Activated T-cell treated with anti-CD3 and anti-CD28 coated beads, Interleukin-2, amount 50 U/mL, for 1 hour (primary cell): Measurements from ENCODE around the gene IQSEC3.
"Not testable (repeated sequence)": the region's sequence is repeated elsewhere in the genome, so short reads cannot be mapped to it uniquely, and the experiment has no call there.

ENCODE experiments used
- DNase-seq: peaks from one replicate; pipeline ENCODE4 v3.0.0-alpha.2; 2020

Gene IQSEC3

DNA sequence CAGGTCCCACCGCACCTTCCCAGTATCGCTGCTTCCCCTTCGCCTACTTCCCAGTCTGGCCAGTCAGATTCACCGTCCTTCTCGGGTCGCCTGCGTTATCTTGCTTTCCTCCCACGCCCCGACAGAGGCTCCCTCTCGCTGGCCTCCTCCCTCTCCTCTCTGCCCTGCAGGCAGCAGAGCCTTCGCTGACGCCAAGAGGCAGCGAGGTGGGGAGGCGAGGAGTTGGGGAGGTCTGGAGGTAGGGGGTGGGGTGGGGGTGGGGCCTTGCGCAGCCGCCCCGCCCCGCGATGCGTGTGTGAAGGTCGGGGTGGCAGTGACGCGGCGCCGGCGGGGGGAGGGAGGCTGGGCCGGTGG lies at the start of gene IQSEC3:
Gene IQSEC3, plus strand, starts transcription at position 340 of the 354 bp plus-strand sequence. CDS start 116 bp downstream, outside the sequence.
- not testable (repeated sequence) for DNase-seq

- DNase-seq = not testable (repeated sequence)
Measured at GRCh38 chr12:17370-18340, 48.9 kb upstream of the IQSEC3 start.

GRCh38 chr12:18821-19567 lies 47.6 kb upstream of the IQSEC3 start:
- not testable (repeated sequence) for DNase-seq

DNA sequence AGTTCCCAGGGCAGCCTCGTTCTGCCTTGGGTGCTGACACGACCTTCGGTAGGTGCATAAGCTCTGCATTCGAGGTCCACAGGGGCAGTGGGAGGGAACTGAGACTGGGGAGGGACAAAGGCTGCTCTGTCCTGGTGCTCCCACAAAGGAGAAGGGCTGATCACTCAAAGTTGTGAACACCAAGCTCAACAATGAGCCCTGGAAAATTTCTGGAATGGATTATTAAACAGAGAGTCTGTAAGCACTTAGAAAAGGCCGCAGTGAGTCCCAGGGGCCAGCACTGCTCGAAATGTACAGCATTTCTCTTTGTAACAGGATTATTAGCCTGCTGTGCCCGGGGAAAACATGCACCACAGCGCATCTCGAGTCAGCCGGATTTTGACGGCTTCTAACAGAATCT lies 46.7 kb upstream of the IQSEC3 start:
- not testable (repeated sequence) for DNase-seq

DNA sequence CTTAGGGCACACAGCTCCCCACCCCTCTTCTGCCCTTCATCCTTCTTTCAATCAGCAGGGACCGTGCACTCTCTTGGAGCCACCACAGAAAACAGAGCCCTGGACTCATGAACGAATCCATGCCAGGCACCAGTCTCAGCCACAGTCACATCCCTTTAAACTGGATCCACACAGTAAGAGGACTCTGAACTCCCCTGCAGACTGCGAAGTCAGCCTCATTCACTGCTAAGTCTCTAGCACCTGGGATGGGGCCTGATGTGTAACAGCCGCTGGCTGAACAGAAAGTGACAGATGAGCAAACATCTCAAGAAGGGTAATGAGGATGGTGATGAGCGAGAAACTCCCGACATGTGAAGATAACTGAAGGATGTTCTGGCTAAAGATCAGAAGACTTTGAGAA lies 45.8 kb upstream of the IQSEC3 start:
- DNase-seq = no peak

DNA sequence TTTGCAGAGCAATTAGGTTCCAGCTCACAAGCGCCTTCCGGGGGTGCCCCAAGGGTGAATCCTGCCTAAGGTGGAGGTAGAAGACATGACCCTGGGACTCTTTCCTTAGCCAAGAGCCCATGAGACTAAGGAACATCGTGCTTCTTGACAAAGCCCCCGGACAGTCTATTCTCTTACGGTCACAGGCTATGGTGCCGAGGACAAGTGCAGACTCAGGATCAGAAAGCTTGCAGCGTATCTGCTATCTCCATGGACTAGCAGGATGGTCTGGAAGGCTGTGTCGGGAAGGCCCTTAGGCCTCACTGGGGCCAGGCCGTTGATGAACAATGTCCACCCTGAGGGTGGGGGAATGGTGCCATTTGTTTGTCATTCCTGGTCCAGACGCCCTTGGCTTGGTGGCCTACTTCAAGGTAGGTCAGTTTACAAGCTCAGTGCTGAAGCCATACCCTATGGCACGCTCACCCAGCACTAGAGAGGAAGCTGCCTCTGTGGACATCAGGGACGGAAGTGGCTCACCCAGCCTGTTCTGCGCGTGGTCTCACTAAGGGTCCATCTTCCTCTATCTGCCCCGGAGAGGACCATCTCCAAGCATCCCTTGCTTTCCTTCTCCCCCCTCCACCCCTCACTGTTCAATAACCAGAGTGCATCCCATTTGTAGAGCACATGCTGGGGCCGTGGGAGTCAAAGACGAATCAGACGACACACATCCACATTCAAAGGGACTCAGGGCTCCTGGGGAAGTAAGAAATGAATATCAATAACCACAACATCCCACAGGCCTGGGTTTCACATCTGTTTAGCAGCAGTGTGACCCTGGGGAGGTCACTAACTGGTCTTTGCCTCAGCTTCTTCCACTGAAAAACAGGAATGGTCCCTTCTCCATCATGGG lies 45.0 kb upstream of the IQSEC3 start:
- no peak for DNase-seq

- no peak for DNase-seq
Measured at GRCh38 chr12:22190-22529, 44.4 kb upstream of the IQSEC3 start.

GRCh38 chr12:22530-23201 lies 43.9 kb upstream of the IQSEC3 start:
- no peak for DNase-seq

DNA sequence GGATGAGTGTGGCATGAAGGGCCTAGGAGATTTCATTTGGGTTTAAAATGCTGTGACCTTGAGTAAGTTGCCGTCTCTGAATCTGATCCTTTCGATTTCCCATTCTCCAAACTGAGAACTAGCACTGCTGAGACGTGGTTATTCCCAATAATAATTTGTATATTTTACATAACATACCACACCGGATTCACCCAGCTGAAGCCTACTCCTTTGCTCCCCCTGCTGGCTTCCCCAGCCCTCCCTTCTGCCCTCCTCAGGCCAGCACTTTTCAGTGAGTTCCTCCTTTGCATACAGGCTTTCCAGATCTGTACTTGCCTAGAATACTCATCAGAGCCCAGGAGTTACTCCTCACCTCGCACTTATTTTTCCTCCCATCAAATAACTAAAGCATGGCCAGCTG lies 38.7 kb upstream of the IQSEC3 start:
- DNase-seq = not testable (repeated sequence)

- DNase-seq = not testable (repeated sequence)
Measured at GRCh38 chr12:38775-39174, 27.8 kb upstream of the IQSEC3 start.

DNA sequence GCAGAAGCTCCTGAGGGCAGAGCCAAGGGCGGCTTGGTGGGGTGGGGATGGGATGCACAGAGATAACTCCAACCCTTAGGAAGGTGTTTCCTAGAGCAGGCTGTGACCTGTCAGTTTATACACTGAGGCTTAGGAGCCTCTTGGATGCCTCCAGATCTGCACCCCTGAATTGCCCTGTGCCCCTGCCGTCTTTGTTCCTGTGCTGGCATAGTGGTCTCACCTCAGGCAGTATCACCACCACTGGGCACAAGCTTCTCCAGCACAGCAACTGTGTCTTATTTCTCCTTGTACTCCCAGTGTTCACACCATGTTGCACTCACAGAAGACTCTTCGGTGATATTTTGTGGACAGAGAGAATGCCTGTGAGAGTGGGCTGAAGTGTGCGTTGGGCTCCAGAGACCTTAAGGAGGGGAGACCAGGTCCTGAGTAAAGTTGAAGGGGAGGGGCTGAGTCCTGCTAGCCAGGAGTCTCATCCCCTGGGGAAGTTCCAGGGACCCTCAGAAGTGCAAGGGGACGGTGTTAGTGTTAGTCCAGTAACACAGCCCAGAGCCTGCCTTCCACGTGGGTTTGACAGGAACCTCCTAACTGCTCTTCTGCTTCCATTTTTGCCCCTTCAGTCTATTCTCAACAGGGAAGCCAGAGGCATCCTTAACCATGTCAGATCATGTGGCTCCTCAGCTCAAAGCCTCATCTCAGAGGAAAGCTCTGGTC lies 26.9 kb upstream of the IQSEC3 start:
- not testable (repeated sequence) for DNase-seq

DNA sequence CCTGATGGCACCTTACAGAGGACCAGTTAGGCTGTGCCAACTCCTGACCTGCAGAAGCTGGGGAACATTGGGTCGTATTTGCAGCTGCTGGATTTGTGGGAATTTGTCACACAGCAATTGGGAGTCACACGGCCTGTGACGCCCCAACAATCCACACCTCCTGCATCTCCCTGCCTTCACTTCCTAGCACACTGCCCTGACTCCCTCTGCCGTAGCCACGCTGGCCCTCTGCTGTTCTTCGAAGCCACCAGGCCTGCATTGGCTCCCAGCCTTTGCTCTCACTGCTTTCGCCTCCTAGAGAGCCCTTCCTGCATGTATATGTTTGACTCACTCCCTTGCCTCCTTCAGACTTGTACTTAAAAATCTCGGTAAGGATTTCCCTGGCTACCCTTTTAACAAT lies 22.2 kb upstream of the IQSEC3 start:
- DNase-seq = not testable (repeated sequence)

GRCh38 chr12:45235-45990 lies 21.2 kb upstream of the IQSEC3 start:
- not testable (repeated sequence) for DNase-seq

GRCh38 chr12:45991-46358 lies 20.6 kb upstream of the IQSEC3 start:
- DNase-seq = not testable (repeated sequence)

DNA sequence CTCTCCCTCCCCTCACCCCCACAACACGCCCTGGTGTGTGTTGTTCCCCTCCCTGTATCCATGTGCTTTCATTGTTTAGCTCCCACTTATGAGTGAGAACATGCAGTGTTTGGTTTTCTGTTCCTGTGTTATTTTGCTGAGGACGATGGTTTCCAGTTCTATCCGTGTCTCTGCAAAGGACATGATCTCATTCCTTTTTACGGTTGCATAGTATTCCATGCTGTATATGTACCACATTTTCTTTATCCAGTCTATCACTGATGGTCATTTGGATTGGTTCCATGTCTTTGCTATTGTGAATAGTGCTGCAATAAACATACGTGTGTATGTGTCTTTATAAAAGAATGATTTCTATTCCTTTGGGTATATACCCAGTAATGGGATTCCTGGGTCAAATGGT lies 20.0 kb upstream of the IQSEC3 start:
- not testable (repeated sequence) for DNase-seq

- not testable (repeated sequence) for DNase-seq
Measured at GRCh38 chr12:47699-48226, 18.8 kb upstream of the IQSEC3 start.

DNA sequence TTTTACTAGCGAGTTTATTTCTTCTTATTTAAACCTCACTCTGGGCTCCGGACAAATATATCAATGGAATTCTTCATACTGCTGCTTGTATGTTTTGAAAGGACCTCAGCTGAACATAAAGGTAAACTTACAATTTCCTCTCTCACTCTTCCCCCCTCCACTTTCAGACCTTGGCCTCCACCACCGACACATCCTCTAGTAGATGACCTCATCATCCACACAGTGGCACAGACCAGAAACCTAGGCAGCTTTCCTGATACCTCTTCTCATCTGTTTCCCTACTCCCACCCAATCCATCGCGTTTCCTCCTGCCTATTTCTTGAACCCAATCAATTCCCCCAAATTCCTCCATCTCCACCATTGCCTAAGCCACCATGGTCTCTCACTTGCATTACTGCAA lies 17.4 kb upstream of the IQSEC3 start:
- DNase-seq = not testable (repeated sequence)

GRCh38 chr12:51087-51486 lies 15.5 kb upstream of the IQSEC3 start:
- not testable (repeated sequence) for DNase-seq

DNA sequence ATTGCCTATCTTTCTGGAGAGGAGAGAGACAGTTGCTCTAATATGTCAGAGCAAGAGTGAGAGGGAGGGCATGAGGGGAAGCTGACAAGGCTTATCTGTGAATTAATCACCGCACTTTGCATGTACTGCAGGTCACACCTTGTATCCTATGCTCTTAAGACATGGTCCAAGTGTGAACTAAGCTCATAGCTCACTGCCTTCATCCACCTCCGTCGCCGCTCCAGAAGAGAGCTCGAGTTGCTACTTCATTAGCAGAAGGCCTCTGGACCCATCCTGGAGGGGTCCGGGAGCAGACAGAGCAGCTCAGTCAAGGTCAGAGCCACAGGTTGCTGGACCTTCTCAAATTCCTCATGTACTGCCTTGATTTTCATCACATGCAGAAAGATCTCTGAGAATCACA lies 14.6 kb upstream of the IQSEC3 start:
- not testable (repeated sequence) for DNase-seq

GRCh38 chr12:52902-53734 lies 13.4 kb upstream of the IQSEC3 start:
- DNase-seq = not testable (repeated sequence)
